Neural progenitor cell (in vitro differentiated cells): ENCODE measurements around the gene UTP11.

Experiments
- EZH2 ChIP-seq: fragments of 200-600 bp; sonication (generic); IDR thresholded peaks from 2 replicates; pipeline ENCODE4 v1.6.1; 2017; ENCODE audit warnings: antibody characterized with exemption, mild to moderate bottlenecking, moderate library complexity
- EZH2phosphoT487 ChIP-seq: fragments of 200-600 bp; sonication (generic); IDR thresholded peaks from 2 replicates; pipeline ENCODE4 v1.6.1; 2017; ENCODE audit warnings: antibody characterized with exemption
- TF ChIP-seq, protein P1 (sequence below): fragments of 200-600 bp; sonication (generic); IDR thresholded peaks from 2 replicates; pipeline ENCODE4 v1.5.1; 2017; ENCODE audit warnings: antibody characterized with exemption, mild to moderate bottlenecking

DNA sequence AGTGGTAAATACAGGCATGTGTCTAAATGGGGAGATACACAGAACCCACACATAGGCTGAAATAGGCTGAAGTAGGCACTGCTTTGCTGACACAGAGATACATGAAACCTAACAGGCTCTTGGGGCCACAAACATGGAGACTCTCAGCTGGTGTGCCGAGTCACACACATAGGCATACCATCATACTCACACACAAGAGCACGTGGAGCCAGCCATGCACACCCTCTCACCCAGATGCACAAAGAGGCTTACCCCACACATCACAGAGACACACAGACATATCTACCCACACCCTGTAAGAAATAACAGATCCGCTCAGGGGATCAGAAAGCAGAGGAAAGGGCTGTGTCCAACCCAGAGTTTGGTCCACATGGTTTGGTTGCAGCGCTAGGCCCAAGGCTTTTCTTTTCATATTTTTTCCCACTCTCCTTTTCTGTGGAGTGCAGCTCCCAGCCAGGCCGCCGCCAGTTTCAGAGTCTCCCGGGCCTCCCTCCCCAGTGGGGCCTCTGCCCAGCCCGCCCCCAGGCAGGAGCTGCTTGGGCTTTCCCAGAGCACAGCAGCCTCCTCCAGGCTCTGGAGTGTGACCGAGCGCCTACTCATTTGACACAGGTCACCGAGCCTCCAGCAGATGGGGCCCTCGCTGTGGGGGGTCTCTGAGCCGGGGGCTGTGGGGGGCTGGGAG lies 38.0 kb downstream of the UTP11 start:
- TF ChIP-seq, protein P1, sequence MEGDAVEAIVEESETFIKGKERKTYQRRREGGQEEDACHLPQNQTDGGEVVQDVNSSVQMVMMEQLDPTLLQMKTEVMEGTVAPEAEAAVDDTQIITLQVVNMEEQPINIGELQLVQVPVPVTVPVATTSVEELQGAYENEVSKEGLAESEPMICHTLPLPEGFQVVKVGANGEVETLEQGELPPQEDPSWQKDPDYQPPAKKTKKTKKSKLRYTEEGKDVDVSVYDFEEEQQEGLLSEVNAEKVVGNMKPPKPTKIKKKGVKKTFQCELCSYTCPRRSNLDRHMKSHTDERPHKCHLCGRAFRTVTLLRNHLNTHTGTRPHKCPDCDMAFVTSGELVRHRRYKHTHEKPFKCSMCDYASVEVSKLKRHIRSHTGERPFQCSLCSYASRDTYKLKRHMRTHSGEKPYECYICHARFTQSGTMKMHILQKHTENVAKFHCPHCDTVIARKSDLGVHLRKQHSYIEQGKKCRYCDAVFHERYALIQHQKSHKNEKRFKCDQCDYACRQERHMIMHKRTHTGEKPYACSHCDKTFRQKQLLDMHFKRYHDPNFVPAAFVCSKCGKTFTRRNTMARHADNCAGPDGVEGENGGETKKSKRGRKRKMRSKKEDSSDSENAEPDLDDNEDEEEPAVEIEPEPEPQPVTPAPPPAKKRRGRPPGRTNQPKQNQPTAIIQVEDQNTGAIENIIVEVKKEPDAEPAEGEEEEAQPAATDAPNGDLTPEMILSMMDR, result no peak
- TF ChIP-seq EZH2phosphoT487 (no peak), EZH2 (no peak)
